ENCODE data around the gene WT1.
A peak's percentile ranks its signal among the peaks of the same experiment; 100 is the strongest.

WT1 gene

GRCh38 chr11:32450372-32450771 lies 15.0 kb upstream of the WT1 start:
- no peaks in the 10 kb centered on the region for H3K36me3 Mint-ChIP-seq (ENCODE audit: insufficient read depth)
- H3K27ac Mint-ChIP-seq (ENCODE audit: low read depth) = no peak overlapping the region
- DNase-seq (ENCODE audit: low spot score in 2 of 2) = no peak
- ATAC-seq (replicated peaks; ENCODE audit: extremely low read depth, poor library complexity, severe bottlenecking) = no peak
- no peaks in the 10 kb centered on the region for H3K4me1 Mint-ChIP-seq
- H3K27me3 Mint-ChIP-seq = peaks cover 65% of the 10 kb centered on the region
- H3K4me3 Mint-ChIP-seq = no peak overlapping the region
- no peaks in the 10 kb centered on the region for H3K9me3 Mint-ChIP-seq

DNA sequence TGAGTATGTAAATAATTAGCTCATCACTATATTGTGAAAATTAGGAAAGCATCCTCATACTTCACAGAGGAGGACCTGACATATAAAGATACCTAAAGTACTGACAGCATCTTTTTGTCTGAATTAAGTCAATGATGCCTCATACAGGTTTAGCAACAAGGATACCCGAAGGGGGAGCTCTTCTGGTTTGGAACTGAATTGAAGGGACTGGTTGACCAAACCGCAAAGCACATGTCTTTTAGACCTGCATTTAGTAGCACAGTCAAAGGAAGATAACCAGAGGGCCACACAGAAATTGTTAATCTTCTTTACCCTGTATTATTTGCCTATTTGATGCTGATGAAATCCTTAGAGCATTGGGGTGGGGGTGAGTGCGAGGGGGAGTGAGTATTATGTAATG lies 12.9 kb upstream of the WT1 start:
- Mint-ChIP-seq H3K4me3 (no peak overlapping the region), H3K27ac (ENCODE audit: low read depth) (no peak overlapping the region), H3K27me3 (peaks cover 64% of the 10 kb centered on the region), H3K4me1 (no peaks in the 10 kb centered on the region), H3K36me3 (ENCODE audit: insufficient read depth) (no peaks in the 10 kb centered on the region), H3K9me3 (no peaks in the 10 kb centered on the region)
- ATAC-seq (replicated peaks; ENCODE audit: extremely low read depth, poor library complexity, severe bottlenecking) = no peak
- no peak for DNase-seq (ENCODE audit: low spot score in 2 of 2)

DNA sequence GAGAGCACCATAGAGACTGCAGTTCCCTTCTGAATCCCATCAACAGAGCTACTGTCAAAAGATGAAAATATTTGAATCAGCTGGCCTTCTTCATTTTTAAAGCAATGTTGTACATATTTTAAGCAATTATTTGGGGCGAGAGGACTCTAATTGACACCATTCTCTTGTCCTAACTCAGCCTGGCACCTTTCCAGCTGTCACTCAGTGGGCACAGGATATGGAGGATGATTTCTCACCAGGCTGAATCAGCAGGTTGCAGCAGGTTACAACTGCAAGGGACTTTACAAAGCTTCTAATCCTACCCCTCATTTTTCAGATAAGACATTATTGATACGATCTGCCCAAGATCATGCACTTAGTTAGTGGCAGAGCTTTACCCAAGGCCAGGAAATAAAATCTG lies 11.9 kb upstream of the WT1 start:
- DNase-seq (ENCODE audit: low spot score in 2 of 2) (no peak), ATAC-seq (replicated peaks; ENCODE audit: extremely low read depth, poor library complexity, severe bottlenecking) (no peak)
- no peaks in the 10 kb centered on the region for H3K4me1 Mint-ChIP-seq
- H3K27me3 Mint-ChIP-seq = peaks cover 68% of the 10 kb centered on the region
- no peaks in the 10 kb centered on the region for H3K36me3 Mint-ChIP-seq (ENCODE audit: insufficient read depth)
- H3K27ac Mint-ChIP-seq (ENCODE audit: low read depth) = no peak overlapping the region
- H3K4me3 Mint-ChIP-seq = no peak overlapping the region
- no peaks in the 10 kb centered on the region for H3K9me3 Mint-ChIP-seq

- DNase-seq (ENCODE audit: low spot score in 2 of 2) = no peak
- no peak overlapping the region for H3K27ac Mint-ChIP-seq (ENCODE audit: low read depth)
- no peak overlapping the region for H3K4me3 Mint-ChIP-seq
- peaks cover 2% of the 10 kb centered on the region for H3K36me3 Mint-ChIP-seq (ENCODE audit: insufficient read depth)
- no peak for ATAC-seq (replicated peaks; ENCODE audit: extremely low read depth, poor library complexity, severe bottlenecking)
- peaks cover 70% of the 10 kb centered on the region for H3K27me3 Mint-ChIP-seq
- no peaks in the 10 kb centered on the region for H3K9me3 Mint-ChIP-seq
- no peaks in the 10 kb centered on the region for H3K4me1 Mint-ChIP-seq
Observed at GRCh38 chr11:32446227-32446626, 10.9 kb upstream of the WT1 start.

- H3K4me1 Mint-ChIP-seq = no peaks in the 10 kb centered on the region
- H3K36me3 Mint-ChIP-seq (ENCODE audit: insufficient read depth) = peaks cover 2% of the 10 kb centered on the region
- H3K27me3 Mint-ChIP-seq = peaks cover 70% of the 10 kb centered on the region
- ATAC-seq (replicated peaks; ENCODE audit: extremely low read depth, poor library complexity, severe bottlenecking) (no peak), DNase-seq (ENCODE audit: low spot score in 2 of 2) (no peak)
- no peak overlapping the region for H3K27ac Mint-ChIP-seq (ENCODE audit: low read depth)
- H3K4me3 Mint-ChIP-seq = no peak overlapping the region
- no peaks in the 10 kb centered on the region for H3K9me3 Mint-ChIP-seq
Observed at GRCh38 chr11:32444186-32444585, 8.8 kb upstream of the WT1 start.

DNA sequence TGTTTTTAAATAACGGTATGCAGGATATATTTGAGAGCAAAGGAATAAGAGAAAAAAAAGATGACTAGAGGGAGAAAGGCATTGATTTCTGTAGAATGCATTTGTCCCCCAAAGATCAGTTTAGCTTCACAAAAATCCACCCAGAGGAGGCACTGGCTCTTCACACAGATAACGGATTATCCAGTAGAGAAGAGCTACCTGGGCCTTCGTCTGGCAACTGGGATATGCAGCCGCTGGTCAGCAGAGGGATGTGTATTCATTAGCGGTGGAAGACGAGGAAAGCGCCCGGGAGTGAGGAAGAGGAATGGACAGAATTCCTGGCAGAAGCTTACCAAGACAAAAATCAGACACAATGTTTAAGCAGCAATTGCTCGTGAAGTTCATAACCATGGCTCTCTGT lies 5.6 kb upstream of the WT1 start:
- Mint-ChIP-seq H3K27me3 (peaks cover 85% of the 10 kb centered on the region), H3K27ac (ENCODE audit: low read depth) (no peak overlapping the region), H3K36me3 (ENCODE audit: insufficient read depth) (peaks cover 4% of the 10 kb centered on the region), H3K4me1 (peaks cover 10% of the 10 kb centered on the region), H3K4me3 (no peak overlapping the region), H3K9me3 (no peaks in the 10 kb centered on the region)
- DNase-seq (ENCODE audit: low spot score in 2 of 2) (no peak), ATAC-seq (replicated peaks; ENCODE audit: extremely low read depth, poor library complexity, severe bottlenecking) (no peak)

- peaks cover 90% of the 10 kb centered on the region for H3K27me3 Mint-ChIP-seq
- H3K36me3 Mint-ChIP-seq (ENCODE audit: insufficient read depth) = peaks cover 4% of the 10 kb centered on the region
- H3K4me3 Mint-ChIP-seq = no peak overlapping the region
- peaks cover 10% of the 10 kb centered on the region for H3K4me1 Mint-ChIP-seq
- no peaks in the 10 kb centered on the region for H3K9me3 Mint-ChIP-seq
- DNase-seq (ENCODE audit: low spot score in 2 of 2) (no peak), ATAC-seq (replicated peaks; ENCODE audit: extremely low read depth, poor library complexity, severe bottlenecking) (no peak)
- no peak overlapping the region for H3K27ac Mint-ChIP-seq (ENCODE audit: low read depth)
Observed at GRCh38 chr11:32440312-32440908, 5.1 kb upstream of the WT1 start.

DNA sequence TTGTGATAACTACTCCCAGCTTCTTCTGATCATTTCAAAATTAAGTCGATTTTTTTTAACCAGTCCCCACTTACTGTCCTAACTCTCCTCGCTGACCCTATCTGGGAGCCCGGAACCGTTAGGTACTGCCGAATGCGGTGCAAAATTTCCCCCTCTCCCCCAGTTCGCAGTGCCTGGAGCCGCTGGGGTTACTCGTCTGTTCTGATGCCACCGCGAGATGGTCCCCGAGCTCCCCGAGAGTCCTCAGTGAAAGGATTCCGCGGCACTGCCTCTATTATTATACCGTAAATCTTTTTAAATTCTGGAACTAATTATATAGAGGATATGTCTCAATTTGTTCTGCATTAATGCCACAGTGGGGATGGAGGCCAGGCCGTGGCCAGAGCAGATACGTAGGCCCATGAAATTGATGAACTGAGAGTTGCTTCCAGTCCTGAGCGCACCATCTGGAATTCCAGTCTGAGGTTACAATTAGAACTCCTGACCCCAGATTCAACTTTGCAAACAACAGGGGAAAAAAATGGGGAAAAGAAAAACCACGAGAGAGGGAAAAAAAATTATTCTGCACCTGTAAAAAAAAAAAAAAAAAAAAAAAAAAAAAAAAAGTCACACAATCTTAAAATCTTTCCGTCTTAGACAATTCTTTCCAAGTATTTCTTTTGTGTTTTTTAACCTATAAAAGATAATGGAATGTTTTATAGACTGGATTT lies 4.3 kb upstream of the WT1 start:
- Mint-ChIP-seq H3K9me3 (no peaks in the 10 kb centered on the region), H3K4me3 (no peak overlapping the region), H3K27ac (ENCODE audit: low read depth) (no peak overlapping the region), H3K27me3 (peaks cover 91% of the 10 kb centered on the region), H3K4me1 (peaks cover 10% of the 10 kb centered on the region), H3K36me3 (ENCODE audit: insufficient read depth) (peaks cover 4% of the 10 kb centered on the region)
- ATAC-seq (replicated peaks; ENCODE audit: extremely low read depth, poor library complexity, severe bottlenecking) (no peak), DNase-seq (ENCODE audit: low spot score in 2 of 2) (no peak)

DNA sequence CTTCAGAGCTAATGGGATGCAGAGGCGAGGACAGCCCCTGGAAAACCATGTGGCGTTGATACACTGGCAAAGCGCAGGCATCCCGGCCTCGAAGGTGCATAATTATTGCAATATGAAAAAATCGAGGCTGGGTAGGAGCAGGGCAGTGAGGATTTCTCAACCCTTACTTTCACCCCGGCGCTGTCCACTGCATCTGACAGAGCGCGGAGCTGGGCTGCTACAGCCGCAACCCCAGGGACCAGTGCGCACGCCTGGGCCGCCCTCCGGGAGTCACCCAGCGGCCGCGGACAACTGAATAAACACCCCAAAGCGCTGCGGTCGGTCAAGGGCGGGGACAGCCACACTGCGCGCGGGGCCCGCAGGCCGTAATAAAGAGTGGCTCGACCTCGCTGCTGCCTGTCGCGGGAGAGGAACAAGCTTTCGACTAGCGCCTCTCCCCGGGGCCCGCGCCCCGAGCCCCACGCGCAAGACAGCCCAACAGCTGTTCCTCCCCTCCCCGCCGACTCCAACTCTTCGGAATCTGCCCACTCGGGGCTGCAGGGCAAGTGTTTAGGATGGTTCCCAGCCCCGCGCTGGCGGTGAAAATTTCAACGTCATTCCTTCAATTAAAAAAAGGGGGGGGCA lies 3.6 kb upstream of the WT1 start:
- ATAC-seq (replicated peaks; ENCODE audit: extremely low read depth, poor library complexity, severe bottlenecking) (no peak), DNase-seq (ENCODE audit: low spot score in 2 of 2) (no peak)
- peaks cover 4% of the 10 kb centered on the region for H3K36me3 Mint-ChIP-seq (ENCODE audit: insufficient read depth)
- H3K4me1 Mint-ChIP-seq = peaks cover 10% of the 10 kb centered on the region
- H3K9me3 Mint-ChIP-seq = no peaks in the 10 kb centered on the region
- peaks cover 91% of the 10 kb centered on the region for H3K27me3 Mint-ChIP-seq
- no peak overlapping the region for H3K27ac Mint-ChIP-seq (ENCODE audit: low read depth)
- no peak overlapping the region for H3K4me3 Mint-ChIP-seq

DNA sequence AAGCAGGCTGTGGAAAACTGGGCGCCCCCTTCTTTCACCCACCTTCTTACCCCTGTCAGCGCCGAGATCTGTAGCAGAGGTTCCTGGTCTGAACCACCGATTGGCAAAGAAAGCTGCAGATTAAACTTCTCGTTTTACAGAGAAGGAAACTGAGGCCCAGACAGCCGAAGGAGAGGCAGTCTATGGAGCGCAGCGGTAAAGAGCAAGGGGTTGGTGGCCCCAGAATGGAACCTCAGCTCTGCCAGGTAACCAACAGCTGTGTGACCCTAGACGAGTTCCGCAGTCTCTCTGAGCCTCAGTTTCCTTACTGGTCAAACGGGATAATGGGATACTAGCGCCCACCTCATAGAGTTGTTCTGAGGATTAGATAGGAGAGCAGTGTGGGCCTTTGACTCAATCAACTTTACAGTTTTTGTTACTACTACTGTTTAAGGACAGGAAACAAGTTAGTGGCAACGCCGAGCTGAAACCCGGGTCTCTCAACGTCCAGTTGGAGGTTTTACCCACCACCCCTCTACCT lies 3.1 kb upstream of the WT1 start:
- ATAC-seq (replicated peaks; ENCODE audit: extremely low read depth, poor library complexity, severe bottlenecking) (no peak), DNase-seq (ENCODE audit: low spot score in 2 of 2) (no peak)
- Mint-ChIP-seq H3K4me3 (peak overlapping the region; percentile 25), H3K36me3 (ENCODE audit: insufficient read depth) (peaks cover 4% of the 10 kb centered on the region), H3K27me3 (peaks cover 91% of the 10 kb centered on the region), H3K27ac (ENCODE audit: low read depth) (no peak overlapping the region), H3K9me3 (no peaks in the 10 kb centered on the region), H3K4me1 (peaks cover 10% of the 10 kb centered on the region)

- DNase-seq (ENCODE audit: low spot score in 2 of 2) (no peak), ATAC-seq (replicated peaks; ENCODE audit: extremely low read depth, poor library complexity, severe bottlenecking) (no peak)
- H3K4me1 Mint-ChIP-seq = peaks cover 10% of the 10 kb centered on the region
- H3K9me3 Mint-ChIP-seq = no peaks in the 10 kb centered on the region
- peak overlapping the region; percentile 25 for H3K4me3 Mint-ChIP-seq
- peaks cover 4% of the 10 kb centered on the region for H3K36me3 Mint-ChIP-seq (ENCODE audit: insufficient read depth)
- H3K27me3 Mint-ChIP-seq = peaks cover 91% of the 10 kb centered on the region
- H3K27ac Mint-ChIP-seq (ENCODE audit: low read depth) = no peak overlapping the region
Observed at GRCh38 chr11:32437495-32438345, 2.4 kb upstream of the WT1 start.

GRCh38 chr11:32436751-32437494 lies 1.6 kb upstream of the WT1 start:
- H3K4me1 Mint-ChIP-seq = peaks cover 10% of the 10 kb centered on the region
- no peak for DNase-seq (ENCODE audit: low spot score in 2 of 2)

More at GRCh38 chr11:32436751-32437494, 1.6 kb upstream of the WT1 start:
- peaks cover 91% of the 10 kb centered on the region for H3K27me3 Mint-ChIP-seq
- no peak for ATAC-seq (replicated peaks; ENCODE audit: extremely low read depth, poor library complexity, severe bottlenecking)
- H3K27ac Mint-ChIP-seq (ENCODE audit: low read depth) = no peak overlapping the region
- no peaks in the 10 kb centered on the region for H3K9me3 Mint-ChIP-seq
- peaks cover 4% of the 10 kb centered on the region for H3K36me3 Mint-ChIP-seq (ENCODE audit: insufficient read depth)
- no peak overlapping the region for H3K4me3 Mint-ChIP-seq

Measured in central memory CD8-positive, alpha-beta T cell (primary cell).